Mesendoderm (in vitro differentiated cells): ENCODE measurements around the gene SLC25A15. TPM values are rescaled to one million over a fixed set of nuclear protein-coding genes. Genes with fewer than 3 reads are reported as not detected.
A peak's percentile ranks its signal among the peaks of the same experiment; 100 is the strongest.

Source experiments
- DNase-seq: peaks from one replicate; pipeline ENCODE4 v3.0.0; 2013
- H2AK5ac ChIP-seq: 2 replicates; pipeline ENCODE4 v1.6.1; 2013; ENCODE audit warnings: low read length, inconsistent platforms
- H2BK120ac ChIP-seq: 2 replicates; pipeline ENCODE4 v1.6.1; 2013; ENCODE audit warnings: low read depth, mild to moderate bottlenecking, low read length, moderate library complexity, mixed read lengths
- H2BK15ac ChIP-seq: replicated peaks from 2 replicates; pipeline ENCODE4 v1.6.1; 2013; ENCODE audit warnings: low read depth, mild to moderate bottlenecking, moderate library complexity
- H2BK5ac ChIP-seq: 2 replicates; pipeline ENCODE4 v1.6.1; 2013; ENCODE audit warnings: low read length, inconsistent platforms
- H3K18ac ChIP-seq: 2 replicates; pipeline ENCODE4 v1.6.1; 2013; ENCODE audit warnings: mild to moderate bottlenecking, low read length, mixed read lengths
- H3K23ac ChIP-seq: one replicate; pipeline ENCODE4 v1.6.1; 2013; ENCODE audit warnings: low read length
- H3K27ac ChIP-seq: 2 replicates; pipeline ENCODE4 v1.5.1; 2013; ENCODE audit warnings: low read depth, mild to moderate bottlenecking, inconsistent platforms, low read length, moderate library complexity
- H3K27me3 ChIP-seq: 2 replicates; pipeline ENCODE4 v1.6.1; 2013; ENCODE audit warnings: low read length, control low read depth, mild to moderate bottlenecking, inconsistent platforms; ENCODE audit not compliant: insufficient read depth, poor library complexity
- H3K36me3 ChIP-seq: 2 replicates; pipeline ENCODE4 v1.6.1; 2013; ENCODE audit warnings: low read length, inconsistent platforms; ENCODE audit not compliant: control insufficient read depth, insufficient read depth
- H3K4ac ChIP-seq: one replicate; pipeline ENCODE4 v1.6.1; 2013; ENCODE audit warnings: low read depth, mild to moderate bottlenecking, low read length, moderate library complexity
- H3K4me1 ChIP-seq: 2 replicates; pipeline ENCODE4 v1.6.1; 2013; ENCODE audit warnings: low read depth, low read length, inconsistent platforms; ENCODE audit not compliant: control insufficient read depth
- H3K4me2 ChIP-seq: 2 replicates; pipeline ENCODE4 v1.6.1; 2013; ENCODE audit warnings: low read length
- H3K4me3 ChIP-seq: 2 replicates; pipeline ENCODE4 v1.5.1; 2013; ENCODE audit warnings: mild to moderate bottlenecking, low read length
- H3K56ac ChIP-seq: one replicate; pipeline ENCODE4 v1.6.1; 2013; ENCODE audit warnings: low read length
- H3K79me1 ChIP-seq: 2 replicates; pipeline ENCODE4 v1.6.1; 2013; ENCODE audit warnings: low read length, inconsistent platforms
- H3K79me2 ChIP-seq: 2 replicates; pipeline ENCODE4 v1.6.1; 2013; ENCODE audit warnings: mild to moderate bottlenecking, low read length; ENCODE audit not compliant: control insufficient read depth, insufficient read depth
- H3K9ac ChIP-seq: 2 replicates; pipeline ENCODE4 v1.6.1; 2013; ENCODE audit warnings: low read length, inconsistent platforms
- H4K5ac ChIP-seq: one replicate; pipeline ENCODE4 v1.6.1; 2013; ENCODE audit warnings: low read length
- H4K8ac ChIP-seq: one replicate; pipeline ENCODE4 v1.6.1; 2013; ENCODE audit warnings: low read depth, mild to moderate bottlenecking, control low read depth, low read length, moderate library complexity
- WGBS: extraction: QIAGEN DNeasy Blood & Tissue Kit; methylation state at CpG from one replicate; pipeline ENCODE4 v1.1.7; 2013; ENCODE audit warnings: low lambda C conversion rate, missing lambda C conversion rate; ENCODE audit not compliant: insufficient coverage; ENCODE audit errors: extremely low coverage; 5-methylcytosine and 5-hydroxymethylcytosine counted together
- polyA plus RNA-seq, 2 experiments: library from polyadenylated mRNA; stranded (reverse); fragments of 200-250 nt; gene quantifications; one replicate each; pipeline ENCODE4 v1.2.3, GENCODE V29; 2013

Gene SLC25A15
- 18.7 TPM for polyA plus RNA-seq (2013, experiment 1 of 2)
- 18.5 TPM for polyA plus RNA-seq (2013, experiment 2 of 2)

GRCh38 chr13:40789275-40790153 is at the start of gene SLC25A15:
SLC25A15 (plus strand) TSS chr13:40789611; CDS start chr13:40793227, 3,616 bp downstream.
- Histone ChIP-seq H2BK120ac (no peak within 1 kb of the TSS), H3K18ac (peak within 1 kb of the TSS; percentile 94), H3K4ac (peak within 1 kb of the TSS; percentile 93), H3K9ac (peak within 1 kb of the TSS; percentile 91), H3K36me3 (peaks cover 2% of the 10 kb centered on the region), H2BK15ac (no peak within 1 kb of the TSS), H4K5ac (no peak within 1 kb of the TSS), H3K79me2 (peaks cover 2% of the 10 kb centered on the region), H3K79me1 (peaks cover 6% of the 10 kb centered on the region), H3K27ac (peak within 1 kb of the TSS; percentile 86), H3K27me3 (no peaks in the 10 kb centered on the region), H4K8ac (peak within 1 kb of the TSS; percentile 59), H3K4me2 (peak within 1 kb of the TSS; percentile 79), H3K23ac (peak within 1 kb of the TSS; percentile 66), H3K4me3 (peak within 1 kb of the TSS; percentile 68), H3K4me1 (no peaks in the 10 kb centered on the region), H2AK5ac (no peak within 1 kb of the TSS), H2BK5ac (no peak within 1 kb of the TSS), H3K56ac (peak within 1 kb of the TSS; percentile 95)
- peak; percentile 82 for DNase-seq
- WGBS, result no CpG with 5 or more reads among the region's 101 CpGs

- H4K8ac ChIP-seq, result no peak overlapping the region
- H2AK5ac ChIP-seq, result no peak overlapping the region
- no peak overlapping the region for H3K4me2 ChIP-seq
- H3K4me3 ChIP-seq, result no peak overlapping the region
- no peak for DNase-seq
- peaks cover 5% of the 10 kb centered on the region for H3K36me3 ChIP-seq
- no CpG with 5 or more reads among the region's 1 CpG for WGBS
- H3K27ac ChIP-seq, result no peak overlapping the region
- H3K9ac ChIP-seq, result no peak overlapping the region
- H2BK5ac ChIP-seq, result no peak overlapping the region
- H4K5ac ChIP-seq, result no peak overlapping the region
- H2BK15ac ChIP-seq, result no peak overlapping the region
- no peaks in the 10 kb centered on the region for H3K4me1 ChIP-seq
- H3K18ac ChIP-seq, result no peak overlapping the region
- H3K79me2 ChIP-seq, result no peaks in the 10 kb centered on the region
- no peak overlapping the region for H3K23ac ChIP-seq
- no peak overlapping the region for H2BK120ac ChIP-seq
- H3K4ac ChIP-seq, result no peak overlapping the region
- H3K79me1 ChIP-seq, result no peaks in the 10 kb centered on the region
- H3K27me3 ChIP-seq, result no peaks in the 10 kb centered on the region
- H3K56ac ChIP-seq, result no peak overlapping the region
Observed at GRCh38 chr13:40749327-40749726, 40.1 kb upstream of the SLC25A15 start.

GRCh38 chr13:40755082-40755700 is 34.2 kb upstream of the SLC25A15 start:
- no peak overlapping the region for H3K23ac ChIP-seq
- H3K79me1 ChIP-seq, result no peaks in the 10 kb centered on the region
- no peak overlapping the region for H3K27ac ChIP-seq
- no peaks in the 10 kb centered on the region for H3K27me3 ChIP-seq
- no peak overlapping the region for H3K18ac ChIP-seq
- no peak overlapping the region for H3K4ac ChIP-seq
- WGBS, result no CpG with 5 or more reads among the region's 7 CpGs
- no peak overlapping the region for H3K4me2 ChIP-seq
- H2BK15ac ChIP-seq, result no peak overlapping the region
- H3K4me3 ChIP-seq, result no peak overlapping the region
- H2BK5ac ChIP-seq, result no peak overlapping the region
- peaks cover 5% of the 10 kb centered on the region for H3K36me3 ChIP-seq
- no peaks in the 10 kb centered on the region for H3K79me2 ChIP-seq
- H4K5ac ChIP-seq, result no peak overlapping the region
- H3K9ac ChIP-seq, result no peak overlapping the region
- no peak overlapping the region for H2AK5ac ChIP-seq
- H3K4me1 ChIP-seq, result no peaks in the 10 kb centered on the region
- H4K8ac ChIP-seq, result no peak overlapping the region
- DNase-seq, result no peak
- H2BK120ac ChIP-seq, result no peak overlapping the region
- no peak overlapping the region for H3K56ac ChIP-seq

- no peak overlapping the region for H2AK5ac ChIP-seq
- no peak overlapping the region for H3K56ac ChIP-seq
- no peak overlapping the region for H2BK120ac ChIP-seq
- no CpG with 5 or more reads among the region's 1 CpG for WGBS
- no peak overlapping the region for H3K23ac ChIP-seq
- H3K27ac ChIP-seq, result no peak overlapping the region
- peaks cover 5% of the 10 kb centered on the region for H3K36me3 ChIP-seq
- DNase-seq, result no peak
- no peak overlapping the region for H2BK5ac ChIP-seq
- no peak overlapping the region for H4K8ac ChIP-seq
- H3K79me1 ChIP-seq, result no peaks in the 10 kb centered on the region
- H3K18ac ChIP-seq, result no peak overlapping the region
- H4K5ac ChIP-seq, result no peak overlapping the region
- H3K4me2 ChIP-seq, result no peak overlapping the region
- H3K4me1 ChIP-seq, result no peaks in the 10 kb centered on the region
- H3K4ac ChIP-seq, result no peak overlapping the region
- H3K79me2 ChIP-seq, result no peaks in the 10 kb centered on the region
- H3K27me3 ChIP-seq, result no peaks in the 10 kb centered on the region
- no peak overlapping the region for H2BK15ac ChIP-seq
- H3K4me3 ChIP-seq, result no peak overlapping the region
- no peak overlapping the region for H3K9ac ChIP-seq
Observed at GRCh38 chr13:40756042-40756441, 33.4 kb upstream of the SLC25A15 start.

- DNase-seq, result no peak
- no peak overlapping the region for H3K4me3 ChIP-seq
- no peaks in the 10 kb centered on the region for H3K79me1 ChIP-seq
- no CpG with 5 or more reads among the region's 4 CpGs for WGBS
- no peak overlapping the region for H2BK120ac ChIP-seq
- no peak overlapping the region for H4K5ac ChIP-seq
- H3K56ac ChIP-seq, result no peak overlapping the region
- no peak overlapping the region for H4K8ac ChIP-seq
- no peaks in the 10 kb centered on the region for H3K36me3 ChIP-seq
- H2BK5ac ChIP-seq, result no peak overlapping the region
- no peak overlapping the region for H3K4me2 ChIP-seq
- no peak overlapping the region for H3K9ac ChIP-seq
- no peaks in the 10 kb centered on the region for H3K79me2 ChIP-seq
- no peak overlapping the region for H3K18ac ChIP-seq
- no peak overlapping the region for H2BK15ac ChIP-seq
- H2AK5ac ChIP-seq, result no peak overlapping the region
- H3K4me1 ChIP-seq, result no peaks in the 10 kb centered on the region
- no peak overlapping the region for H3K4ac ChIP-seq
- H3K23ac ChIP-seq, result no peak overlapping the region
- H3K27me3 ChIP-seq, result no peaks in the 10 kb centered on the region
- no peak overlapping the region for H3K27ac ChIP-seq
Observed at GRCh38 chr13:40758811-40759210, 30.6 kb upstream of the SLC25A15 start.
